K562 treated with DMSO at 1 percent for 24 hours (cell line): ENCODE results near the gene UNC50. TPM values are rescaled to one million over a fixed set of nuclear protein-coding genes. Genes with fewer than 3 reads are reported as not detected.

Experiments used
- total RNA-seq: library from RNA; unstranded; fragments of 300-600 nt; gene quantifications from 2 replicates; pipeline ENCODE4 v1.2.3, GENCODE V29; 2022; ENCODE audit warnings: low read depth; ENCODE audit not compliant: insufficient read depth

The UNC50 gene
- total RNA-seq, result 22.8 and 31.3 TPM in 2 replicates

GRCh38 chr2:98608116-98608961 is at the start of gene UNC50, which contains the start of gene COA5:
Gene UNC50, plus strand, starts transcription at chr2:98608589. Its CDS starts 1,171 bp downstream, at chr2:98609760.
Gene COA5, minus strand, starts transcription at chr2:98608512. Its CDS starts 107 bp downstream, at chr2:98608405.

Other genes starting within 250 kb of the UNC50 start
- 16.6 and 21.4 TPM in 2 replicates for gene INPP4A, start 163.7 kb upstream of the UNC50 start, total RNA-seq
- gene COA5, start 77 bp upstream of the UNC50 start, total RNA-seq, result 17.7 and 20.8 TPM in 2 replicates
- gene MGAT4A, start 122.5 kb downstream of the UNC50 start, total RNA-seq, result 0.22 and 2.8 TPM in 2 replicates